CD14-positive monocyte (primary cell): Measurements from ENCODE around the gene CDK5. TPM values are rescaled to one million over a fixed set of nuclear protein-coding genes. Genes with fewer than 3 reads are reported as not detected.

ENCODE experiments used
- DNase-seq, 3 donors: peaks; one replicate each; pipeline ENCODE4 v3.0.0-alpha.2; 2011 to 2022
- H2AFZ ChIP-seq: 2 replicates; pipeline ENCODE4 v1.6.0; 2012; ENCODE audit warnings: mild to moderate bottlenecking, low read depth, low read length, inconsistent platforms; ENCODE audit not compliant: insufficient read depth, poor library complexity, severe bottlenecking
- H3K27ac ChIP-seq, 2 donors: 1 replicate in 1 of 2; 2 replicates in 1 of 2; pipeline ENCODE4 v1.5.1; 2012 to 2013; ENCODE audit warnings: low read length in 2 of 2, control low read depth in 1 of 2, inconsistent platforms in 1 of 2, low read depth in 1 of 2, mild to moderate bottlenecking in 1 of 2
- H3K27me3 ChIP-seq, 2 donors: one replicate each; pipeline versions ENCODE4 v1.6.0 to v1.6.1; 2011 to 2013; ENCODE audit warnings: low read length in 2 of 2; ENCODE audit not compliant: control insufficient read depth in 2 of 2, insufficient read depth in 2 of 2
- H3K36me3 ChIP-seq, 2 donors: replicated peaks in 1 of 2; 1 replicate in 1 of 2; 2 replicates in 1 of 2; pipeline versions ENCODE4 v1.5.1 to v1.6.1; 2012 to 2013; ENCODE audit warnings: low read length in 2 of 2, control low read depth in 1 of 2, inconsistent platforms in 1 of 2, mild to moderate bottlenecking in 1 of 2; ENCODE audit not compliant: insufficient read depth in 2 of 2, control insufficient read depth in 1 of 2
- H3K4me1 ChIP-seq, 2 donors: 1 replicate in 1 of 2; 2 replicates in 1 of 2; pipeline versions ENCODE4 v1.5.1 to v1.6.1; 2012 to 2013; ENCODE audit warnings: low read length in 2 of 2, control low read depth in 1 of 2, inconsistent platforms in 1 of 2, mild to moderate bottlenecking in 1 of 2, moderate library complexity in 1 of 2; ENCODE audit not compliant: insufficient read depth in 2 of 2, control insufficient read depth in 1 of 2
- H3K4me2 ChIP-seq: replicated peaks from 2 replicates; pipeline ENCODE3; 2012; ENCODE audit warnings: low read length, moderate library complexity, mild to moderate bottlenecking; ENCODE audit not compliant: poor library complexity, severe bottlenecking; ENCODE audit errors: extremely low read depth
- H3K4me3 ChIP-seq, 3 experiments: fragments of 200-600 bp in 1 of 3; sonication (generic) in 1 of 3; replicated peaks in 1 of 3; 1 replicate in 2 of 3; 2 replicates in 1 of 3; pipeline ENCODE4 v1.5.1; 2011 to 2013; ENCODE audit warnings: low read length in 3 of 3, mild to moderate bottlenecking in 3 of 3, control low read depth in 2 of 3, low read depth in 2 of 3, inconsistent platforms in 1 of 3, moderate library complexity in 1 of 3
- H3K79me2 ChIP-seq: 2 replicates; pipeline ENCODE4 v1.6.0; 2012; ENCODE audit warnings: mild to moderate bottlenecking, control low read depth, inconsistent platforms, low read length, moderate library complexity; ENCODE audit not compliant: insufficient read depth
- H3K9ac ChIP-seq: 2 replicates; pipeline ENCODE4 v1.6.0; 2017; ENCODE audit warnings: low read length, mild to moderate bottlenecking; ENCODE audit not compliant: insufficient read depth, poor library complexity, severe bottlenecking
- H3K9me3 ChIP-seq, 2 donors: replicated peaks in 1 of 2; 1 replicate in 1 of 2; 2 replicates in 1 of 2; pipeline versions ENCODE4 v1.5.1 to v1.6.1; 2012 to 2013; ENCODE audit warnings: low read length in 2 of 2, control low read depth in 1 of 2; ENCODE audit not compliant: control insufficient read depth in 1 of 2, insufficient read depth in 1 of 2
- H4K20me1 ChIP-seq: 2 replicates; pipeline ENCODE4 v1.6.0; 2012; ENCODE audit warnings: mild to moderate bottlenecking, low read length, control low read depth, moderate library complexity; ENCODE audit not compliant: insufficient read depth
- H3K27ac Mint-ChIP-seq, 7 donors: one replicate each; pipeline ENCODE4 v1.8.0; 2020; ENCODE audit warnings: mild to moderate bottlenecking in 7 of 7, mixed read lengths in 7 of 7, moderate library complexity in 6 of 7, inconsistent platforms in 2 of 7
- H3K27me3 Mint-ChIP-seq, 3 donors: one replicate each; pipeline ENCODE4 v1.8.0; 2021 to 2022; ENCODE audit warnings: low read depth in 3 of 3, mild to moderate bottlenecking in 3 of 3, mixed read lengths in 3 of 3, moderate library complexity in 3 of 3, inconsistent platforms in 1 of 3
- H3K36me3 Mint-ChIP-seq, 2 donors: one replicate each; pipeline ENCODE4 v1.8.0; 2020; ENCODE audit warnings: mixed read lengths in 2 of 2, inconsistent platforms in 1 of 2, mild to moderate bottlenecking in 1 of 2
- H3K4me1 Mint-ChIP-seq: one replicate; pipeline ENCODE4 v1.8.0; 2020; ENCODE audit warnings: mild to moderate bottlenecking, mixed read lengths
- H3K4me3 Mint-ChIP-seq, 2 donors: one replicate each; pipeline ENCODE4 v1.8.0; 2020; ENCODE audit warnings: mild to moderate bottlenecking in 2 of 2, mixed read lengths in 2 of 2, moderate library complexity in 1 of 2
- H3K9me3 Mint-ChIP-seq, 7 donors: one replicate each; pipeline ENCODE4 v1.8.0; 2020 to 2022; ENCODE audit warnings: mixed read lengths in 7 of 7, mild to moderate bottlenecking in 6 of 7, moderate library complexity in 6 of 7, inconsistent platforms in 2 of 7
- WGBS: methylation state at CpG from one replicate; pipeline ENCODE4 v1.1.5; 2013; ENCODE audit warnings: missing lambda C conversion rate; ENCODE audit not compliant: insufficient coverage; 5-methylcytosine and 5-hydroxymethylcytosine counted together
- intact Hi-C, 2 donors: fragments of 100-400 bp; cut with micrococcal nuclease; formaldehyde crosslinking; loops; one replicate each; pipeline versions ENCODE4 v1.15.0 to v1.15.1; 2023
- polyA plus RNA-seq, 3 donors: library from polyadenylated mRNA; depleted of rRNA in 1 of 3; unstranded in 2 of 3; stranded (reverse) in 1 of 3; fragments of 300-500 nt in 2 of 3; fragments of >200 nt in 1 of 3; fragmentation: Illumina TruSeq in 2 of 3; gene quantifications; 1 replicate in 2 of 3; 2 replicates in 1 of 3; pipeline ENCODE4 v1.2.3, GENCODE V29; 2012 to 2021
- TF ChIP-seq, protein P1 (sequence below): fragments of 200-600 bp; IDR thresholded peaks from one replicate; pipeline ENCODE4 v1.8.0; 2022; ENCODE audit warnings: antibody characterized with exemption, mild to moderate bottlenecking

Gene CDK5
- polyA plus RNA-seq, 3 donors = 14.9 to 31.2 (median 24.9) TPM

DNA sequence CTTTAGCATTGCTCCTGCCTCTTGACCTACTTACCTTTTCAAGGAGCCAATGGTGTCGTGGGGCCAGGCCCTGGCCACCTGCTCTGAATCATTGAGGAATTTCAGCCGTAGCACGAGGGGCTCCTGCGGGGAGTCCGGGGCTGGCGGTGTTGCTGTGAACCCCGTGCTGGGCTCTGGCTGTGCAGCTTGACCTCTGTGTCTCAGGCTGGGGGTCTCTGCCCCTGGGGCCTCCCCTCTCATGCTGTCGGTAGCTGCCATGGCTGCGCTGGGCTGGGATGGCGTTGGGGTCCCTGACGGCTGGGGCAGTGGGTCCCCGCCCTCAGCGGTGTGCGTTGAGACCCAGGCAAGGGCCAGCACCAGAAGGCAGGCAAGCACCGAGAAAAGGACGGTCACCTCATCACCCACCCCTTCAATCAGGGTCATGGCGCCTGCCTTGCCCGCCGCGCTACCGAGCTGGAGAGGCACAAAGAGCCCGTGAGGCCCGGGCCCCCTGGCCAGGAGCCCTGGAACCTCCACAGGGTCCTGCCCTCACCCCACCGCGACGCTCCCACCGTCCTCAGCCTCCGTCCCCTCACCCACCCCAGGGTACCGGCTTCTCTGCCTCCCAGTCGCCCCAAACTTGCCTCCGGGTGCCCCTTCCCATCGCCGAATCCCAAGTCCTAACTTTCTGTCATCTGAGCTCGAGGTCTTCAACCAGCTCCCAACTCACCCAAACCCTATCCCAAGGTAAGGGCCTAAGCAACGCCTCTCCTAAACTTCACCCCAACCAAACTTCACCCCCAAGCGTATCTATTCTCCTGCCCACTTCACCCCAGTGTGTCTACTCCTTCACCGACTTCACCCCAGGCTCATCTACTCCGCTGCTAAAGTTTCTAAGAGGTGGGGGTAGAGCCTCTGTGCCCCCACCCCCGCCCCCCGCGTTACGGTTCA, 24.7 kb upstream of the CDK5 start:
- Histone ChIP-seq H3K9me3 (no peaks in the 10 kb centered on the region), H3K4me3 (peak overlapping the region; percentile 54 to 88 (median 59)), H3K4me1 (peaks cover 47 to 67% of the 10 kb centered on the region in 2 donors), H3K79me2 (peaks cover 43% of the 10 kb centered on the region), H3K27ac (peak overlapping the region; percentile 35 to 81), H3K27me3 (no peaks in the 10 kb centered on the region), H3K36me3 (peaks cover 0 to 7% of the 10 kb centered on the region in 2 donors), H3K4me2 (peak overlapping the region; percentile 86), H4K20me1 (peaks cover 26% of the 10 kb centered on the region), H2AFZ (peak overlapping the region; percentile 72), H3K9ac (peak overlapping the region; percentile 84)
- 81% methylated on average over 29 of the region's 42 CpGs for WGBS
- TF ChIP-seq, protein P1, sequence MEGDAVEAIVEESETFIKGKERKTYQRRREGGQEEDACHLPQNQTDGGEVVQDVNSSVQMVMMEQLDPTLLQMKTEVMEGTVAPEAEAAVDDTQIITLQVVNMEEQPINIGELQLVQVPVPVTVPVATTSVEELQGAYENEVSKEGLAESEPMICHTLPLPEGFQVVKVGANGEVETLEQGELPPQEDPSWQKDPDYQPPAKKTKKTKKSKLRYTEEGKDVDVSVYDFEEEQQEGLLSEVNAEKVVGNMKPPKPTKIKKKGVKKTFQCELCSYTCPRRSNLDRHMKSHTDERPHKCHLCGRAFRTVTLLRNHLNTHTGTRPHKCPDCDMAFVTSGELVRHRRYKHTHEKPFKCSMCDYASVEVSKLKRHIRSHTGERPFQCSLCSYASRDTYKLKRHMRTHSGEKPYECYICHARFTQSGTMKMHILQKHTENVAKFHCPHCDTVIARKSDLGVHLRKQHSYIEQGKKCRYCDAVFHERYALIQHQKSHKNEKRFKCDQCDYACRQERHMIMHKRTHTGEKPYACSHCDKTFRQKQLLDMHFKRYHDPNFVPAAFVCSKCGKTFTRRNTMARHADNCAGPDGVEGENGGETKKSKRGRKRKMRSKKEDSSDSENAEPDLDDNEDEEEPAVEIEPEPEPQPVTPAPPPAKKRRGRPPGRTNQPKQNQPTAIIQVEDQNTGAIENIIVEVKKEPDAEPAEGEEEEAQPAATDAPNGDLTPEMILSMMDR = no peak
- intact Hi-C loops = loop anchor here in 1 of 2 donors (10.0 kb wide), 2 partner anchors 298 to 708 kb away; partner anchors contain the start of gene ZNF775
- peaks cover 0 to 2% (median 0%) of the 10 kb centered on the region in 7 donors for H3K9me3 Mint-ChIP-seq
- peaks cover 43% of the 10 kb centered on the region for H3K4me1 Mint-ChIP-seq
- H3K36me3 Mint-ChIP-seq = peaks cover 3 to 8% of the 10 kb centered on the region in 2 donors
- peaks cover 0 to 2% (median 1%) of the 10 kb centered on the region in 3 donors for H3K27me3 Mint-ChIP-seq
- peak overlapping the region; percentile 68 to 95 (median 90) for H3K27ac Mint-ChIP-seq
- H3K4me3 Mint-ChIP-seq = peak overlapping the region; percentile 84 to 91
- DNase-seq = no peak
